SU-DHL-6 (cell line): ENCODE measurements around the gene PUSL1.

Source experiments
- H2AFZ ChIP-seq: fragments of 200-600 bp; sonication (generic); 2 replicates; pipeline ENCODE4 v1.6.1; 2014; ENCODE audit warnings: low read depth, mild to moderate bottlenecking, moderate library complexity, mixed read lengths, antibody characterized with exemption, low read length; ENCODE audit not compliant: severe bottlenecking
- H3F3A ChIP-seq: fragments of 200-600 bp; shearing (Covaris generic); 2 replicates; pipeline ENCODE4 v1.6.0; 2016; ENCODE audit warnings: antibody characterized with exemption, mild to moderate bottlenecking; ENCODE audit not compliant: insufficient read depth
- H3K27ac ChIP-seq: fragments of 200-600 bp; sonication (generic); 2 replicates; pipeline ENCODE4 v1.5.1; 2016; ENCODE audit warnings: low read depth, mild to moderate bottlenecking, low read length, moderate library complexity, mixed read lengths
- H3K27me3 ChIP-seq: fragments of 200-600 bp; sonication (generic), shearing (Covaris generic); 2 replicates; pipeline ENCODE4 v1.6.0; 2014; ENCODE audit warnings: mild to moderate bottlenecking, low read length
- H3K36me3 ChIP-seq: fragments of 200-600 bp; sonication (generic); 2 replicates; pipeline ENCODE4 v1.6.1; 2014; ENCODE audit warnings: mild to moderate bottlenecking, low read length, mixed read lengths
- H3K4me2 ChIP-seq: fragments of 300-600, 200-600 bp; shearing (Covaris generic), sonication (generic); 2 replicates; pipeline ENCODE4 v1.6.0; 2014; ENCODE audit warnings: low read length, low read depth, mild to moderate bottlenecking; ENCODE audit not compliant: poor library complexity, severe bottlenecking
- H3K4me3 ChIP-seq: fragments of 200-600 bp; sonication (generic); 2 replicates; pipeline ENCODE4 v1.5.1; 2014; ENCODE audit warnings: antibody characterized with exemption, low read length, mild to moderate bottlenecking, mixed read lengths; ENCODE audit not compliant: insufficient read depth, poor library complexity, severe bottlenecking
- H3K79me2 ChIP-seq: fragments of 200-600 bp; sonication (generic); 2 replicates; pipeline ENCODE4 v1.6.1; 2014; ENCODE audit warnings: mild to moderate bottlenecking, low read length, moderate library complexity; ENCODE audit not compliant: insufficient read depth
- H3K9ac ChIP-seq: fragments of 200-600 bp; sonication (generic); 2 replicates; pipeline ENCODE4 v1.7.0; 2014; ENCODE audit warnings: mild to moderate bottlenecking, low read length
- H3K9me2 ChIP-seq: fragments of 200-600 bp; sonication (generic); replicated peaks from 2 replicates; pipeline ENCODE4 v1.6.1; 2014; ENCODE audit warnings: low read length; ENCODE audit not compliant: insufficient read depth
- H3K9me3 ChIP-seq: fragments of 200-600 bp; sonication (generic); 2 replicates; pipeline ENCODE4 v1.6.1; 2014; ENCODE audit warnings: low read length, mixed read lengths; ENCODE audit not compliant: insufficient read depth
- H4K20me1 ChIP-seq: fragments of 200-600 bp; sonication (generic); 2 replicates; pipeline ENCODE4 v1.6.1; 2014; ENCODE audit warnings: low read depth, mild to moderate bottlenecking, antibody characterized with exemption, low read length, moderate library complexity, mixed read lengths
- EZH2phosphoT487 ChIP-seq: fragments of 200-600 bp; sonication (generic), shearing (Covaris generic); conservative IDR thresholded peaks from 2 replicates; pipeline ENCODE4 v1.6.1; 2018; ENCODE audit warnings: mild to moderate bottlenecking, antibody characterized with exemption, low read length, moderate library complexity, mixed read lengths
- TF ChIP-seq, protein P1 (sequence below): fragments of 200-600 bp; sonication (generic); IDR thresholded peaks from one replicate; pipeline ENCODE4 v1.5.1; 2017; ENCODE audit warnings: antibody characterized with exemption, mild to moderate bottlenecking, low read length, moderate library complexity; ENCODE audit not compliant: insufficient read depth, poor library complexity, severe bottlenecking

Gene PUSL1

DNA sequence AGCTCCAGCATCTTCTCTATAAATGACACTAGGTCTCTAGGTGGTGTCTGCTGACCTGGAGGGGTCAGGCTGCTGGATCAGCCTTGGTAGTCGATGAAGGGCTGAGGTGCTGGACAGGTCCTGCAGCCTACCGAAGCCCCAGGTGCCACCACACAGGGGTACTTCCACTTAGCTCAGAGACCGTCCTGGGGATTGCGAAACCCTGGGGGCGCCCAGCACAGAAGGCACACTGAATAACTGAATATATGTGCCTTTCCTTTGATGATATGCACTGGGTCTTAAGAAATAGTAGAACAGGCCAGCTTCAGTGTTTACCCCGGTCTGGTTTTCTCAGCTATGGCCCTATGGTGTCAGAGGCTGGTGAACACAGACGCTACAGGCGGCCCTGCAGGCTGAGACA lies 45.6 kb upstream of the PUSL1 start:
- Histone ChIP-seq H3K27me3 (no peaks in the 10 kb centered on the region), H3F3A (no peaks in the 10 kb centered on the region), H3K4me3 (no peak overlapping the region), H3K27ac (no peak overlapping the region), H3K9me2 (no peaks in the 10 kb centered on the region), H3K4me2 (no peak overlapping the region), H3K79me2 (no peaks in the 10 kb centered on the region; the same call in none of the 2 replicates), H3K36me3 (no peaks in the 10 kb centered on the region), H4K20me1 (no peaks in the 10 kb centered on the region), H2AFZ (no peak overlapping the region), H3K9ac (no peak overlapping the region), H3K9me3 (no peaks in the 10 kb centered on the region)
- TF ChIP-seq, protein P1, sequence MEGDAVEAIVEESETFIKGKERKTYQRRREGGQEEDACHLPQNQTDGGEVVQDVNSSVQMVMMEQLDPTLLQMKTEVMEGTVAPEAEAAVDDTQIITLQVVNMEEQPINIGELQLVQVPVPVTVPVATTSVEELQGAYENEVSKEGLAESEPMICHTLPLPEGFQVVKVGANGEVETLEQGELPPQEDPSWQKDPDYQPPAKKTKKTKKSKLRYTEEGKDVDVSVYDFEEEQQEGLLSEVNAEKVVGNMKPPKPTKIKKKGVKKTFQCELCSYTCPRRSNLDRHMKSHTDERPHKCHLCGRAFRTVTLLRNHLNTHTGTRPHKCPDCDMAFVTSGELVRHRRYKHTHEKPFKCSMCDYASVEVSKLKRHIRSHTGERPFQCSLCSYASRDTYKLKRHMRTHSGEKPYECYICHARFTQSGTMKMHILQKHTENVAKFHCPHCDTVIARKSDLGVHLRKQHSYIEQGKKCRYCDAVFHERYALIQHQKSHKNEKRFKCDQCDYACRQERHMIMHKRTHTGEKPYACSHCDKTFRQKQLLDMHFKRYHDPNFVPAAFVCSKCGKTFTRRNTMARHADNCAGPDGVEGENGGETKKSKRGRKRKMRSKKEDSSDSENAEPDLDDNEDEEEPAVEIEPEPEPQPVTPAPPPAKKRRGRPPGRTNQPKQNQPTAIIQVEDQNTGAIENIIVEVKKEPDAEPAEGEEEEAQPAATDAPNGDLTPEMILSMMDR, result no peak
- no peak for TF ChIP-seq EZH2phosphoT487

DNA sequence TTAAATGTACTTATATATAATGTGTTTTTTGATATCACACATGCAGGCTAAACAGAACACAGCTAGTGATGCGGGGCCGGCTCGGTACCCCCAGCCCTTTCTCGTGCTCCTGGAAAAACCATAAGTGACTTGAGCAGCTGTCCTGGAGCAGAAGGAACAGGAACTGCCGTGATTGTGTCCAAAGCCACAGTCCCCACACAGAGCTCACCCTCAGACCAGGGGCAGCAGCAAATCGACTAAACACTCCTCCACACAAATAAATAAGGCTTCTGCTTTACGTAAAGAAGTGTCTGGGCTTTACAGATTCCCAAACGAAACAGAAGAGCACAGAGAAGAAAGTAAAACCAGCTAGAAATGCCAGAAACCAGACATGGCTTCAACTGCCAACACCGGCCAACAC lies 44.4 kb upstream of the PUSL1 start:
- no peaks in the 10 kb centered on the region for H3F3A ChIP-seq
- no peaks in the 10 kb centered on the region for H3K27me3 ChIP-seq
- no peaks in the 10 kb centered on the region for H3K36me3 ChIP-seq
- H3K4me3 ChIP-seq, result no peak overlapping the region
- H3K27ac ChIP-seq, result no peak overlapping the region
- H3K9ac ChIP-seq, result no peak overlapping the region
- no peaks in the 10 kb centered on the region for H3K9me3 ChIP-seq
- H4K20me1 ChIP-seq, result no peaks in the 10 kb centered on the region
- H3K4me2 ChIP-seq, result no peak overlapping the region
- no peaks in the 10 kb centered on the region for H3K9me2 ChIP-seq
- no peak overlapping the region for H2AFZ ChIP-seq
- no peak for TF ChIP-seq EZH2phosphoT487
- TF ChIP-seq, protein P1, result no peak
- peaks cover 7% of the 10 kb centered on the region for H3K79me2 ChIP-seq

DNA sequence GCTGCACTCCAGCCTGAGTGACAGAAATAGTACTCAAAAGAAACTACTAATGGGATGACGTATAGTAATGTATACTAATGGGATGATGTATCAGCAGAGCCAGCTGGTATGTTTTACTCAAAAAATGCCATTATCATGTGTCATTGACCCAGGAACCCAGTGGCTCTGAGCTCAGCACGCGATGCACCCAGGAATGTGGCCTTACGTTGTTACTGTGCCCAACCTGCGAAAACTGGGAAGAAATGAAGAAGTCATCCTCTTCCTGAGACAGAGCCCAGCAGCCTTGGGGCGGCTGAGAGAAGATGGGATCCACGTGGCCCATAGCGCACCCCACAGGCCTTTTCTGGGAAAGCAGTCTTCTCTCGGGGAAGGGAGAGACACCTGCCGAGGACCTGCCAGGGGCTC lies 43.5 kb upstream of the PUSL1 start:
- no peak overlapping the region for H3K27ac ChIP-seq
- no peak overlapping the region for H3K4me2 ChIP-seq
- no peak overlapping the region for H3K9ac ChIP-seq
- H3K36me3 ChIP-seq, result no peaks in the 10 kb centered on the region
- no peaks in the 10 kb centered on the region for H4K20me1 ChIP-seq
- TF ChIP-seq EZH2phosphoT487, result no peak
- TF ChIP-seq, protein P1, result no peak
- H3K79me2 ChIP-seq, result peaks cover 10% of the 10 kb centered on the region
- H2AFZ ChIP-seq, result no peak overlapping the region
- H3K4me3 ChIP-seq, result no peak overlapping the region
- no peaks in the 10 kb centered on the region for H3K9me2 ChIP-seq
- H3K27me3 ChIP-seq, result no peaks in the 10 kb centered on the region
- H3K9me3 ChIP-seq, result no peaks in the 10 kb centered on the region
- H3F3A ChIP-seq, result no peaks in the 10 kb centered on the region
